Mammary epithelial cell (primary cell): Measurements from ENCODE around the gene BLOC1S6.

Source experiments
- CTCF ChIP-seq, 2 donors: IDR thresholded peaks in 1 of 2; conservative IDR thresholded peaks in 1 of 2; 2 replicates each; pipeline ENCODE4 v1.5.1; 2011 to 2012; ENCODE audit warnings: inconsistent platforms in 2 of 2, low read length in 2 of 2, mild to moderate bottlenecking in 2 of 2, control low read depth in 1 of 2, low read depth in 1 of 2; ENCODE audit not compliant: insufficient read depth in 1 of 2; ENCODE audit errors: extremely low read depth in 1 of 2
- EZH2 ChIP-seq: IDR thresholded peaks from 2 replicates; pipeline ENCODE4 v1.6.1; 2012; ENCODE audit warnings: low read length, inconsistent platforms, borderline replicate concordance

- TF ChIP-seq CTCF (conservative IDR thresholded peaks at IDR 0.05 in 1 of 2, IDR thresholded peaks at IDR 0.05 in 1 of 2; ENCODE audit: extremely low read depth in 1 of 2, insufficient read depth in 1 of 2, low read depth in 1 of 2, low read length in 2 of 2), result no peak
- no peak for TF ChIP-seq EZH2
Measured at GRCh38 chr15:45594835-45595530, 7.8 kb downstream of the BLOC1S6 start.
